H4 (cell line): Measurements from ENCODE around the gene COA5. TPM values are rescaled to one million over a fixed set of nuclear protein-coding genes. Genes with fewer than 3 reads are reported as not detected.

Experiments used
- DNase-seq: peaks from one replicate; pipeline ENCODE4 v3.0.0-alpha.2; 2015; ENCODE audit warnings: low spot score
- total RNA-seq: library from RNA; depleted of rRNA; stranded (reverse); fragments of >200 nt; shearing (Covaris generic); gene quantifications from 2 replicates; pipeline ENCODE4 v1.2.3, GENCODE V29; 2014

COA5 gene
- total RNA-seq, 1 experiment from 2014 or later = 29.8 TPM

- no peak for DNase-seq
These were observed 36.1 kb downstream of the COA5 start for GRCh38 chr2:98572211-98572610.

GRCh38 chr2:98571796-98572195 lies 36.5 kb downstream of the COA5 start:
- DNase-seq = no peak

GRCh38 chr2:98571121-98571701 lies 37.1 kb downstream of the COA5 start:
- no peak for DNase-seq

GRCh38 chr2:98570356-98570755 lies 38.0 kb downstream of the COA5 start:
- DNase-seq = no peak

GRCh38 chr2:98569915-98570314 lies 38.4 kb downstream of the COA5 start:
- no peak for DNase-seq

- DNase-seq = no peak
These were observed 39.0 kb downstream of the COA5 start for GRCh38 chr2:98569197-98569793.

- no peak for DNase-seq
These were observed 40.0 kb downstream of the COA5 start for GRCh38 chr2:98568161-98568956.

- no peak for DNase-seq
These were observed 42.4 kb downstream of the COA5 start for GRCh38 chr2:98565941-98566340.

- no peak for DNase-seq
These were observed 42.9 kb downstream of the COA5 start for GRCh38 chr2:98565286-98565860.

GRCh38 chr2:98564541-98565132 lies 43.7 kb downstream of the COA5 start:
- DNase-seq = no peak

GRCh38 chr2:98563394-98563793 lies 44.9 kb downstream of the COA5 start:
- DNase-seq = no peak

- no peak for DNase-seq
These were observed 46.2 kb downstream of the COA5 start for GRCh38 chr2:98561902-98562695.

- DNase-seq = no peak
These were observed 47.3 kb downstream of the COA5 start for GRCh38 chr2:98561018-98561417.

GRCh38 chr2:98560256-98560771 lies 48.0 kb downstream of the COA5 start:
- peak; percentile 84 for DNase-seq

- no peak for DNase-seq
These were observed 48.7 kb downstream of the COA5 start for GRCh38 chr2:98559581-98559980.

- DNase-seq = no peak
These were observed 49.3 kb downstream of the COA5 start for GRCh38 chr2:98558852-98559530.

- no peak for DNase-seq
These were observed 51.8 kb downstream of the COA5 start for GRCh38 chr2:98556344-98557033.

- DNase-seq = no peak
These were observed 52.6 kb downstream of the COA5 start for GRCh38 chr2:98555696-98556095.

GRCh38 chr2:98554116-98554861 lies 54.0 kb downstream of the COA5 start:
- no peak for DNase-seq
